HG03045 (cell line): ENCODE results near the gene PHLDB3.
"Not testable (repeated sequence)": the region's sequence is repeated elsewhere in the genome, so short reads cannot be mapped to it uniquely, and the experiment has no call there.

Experiments
- ATAC-seq: cut with Tn5 transposase; IDR thresholded peaks from one replicate; pipeline ENCODE4 v1.9.1; 2021; ENCODE audit warnings: mild to moderate bottlenecking, moderate library complexity; ENCODE audit not compliant: unreplicated experiment

Gene PHLDB3

GRCh38 chr19:43527860-43528622, 23.5 kb upstream of the PHLDB3 start:
- no peak for ATAC-seq

DNA sequence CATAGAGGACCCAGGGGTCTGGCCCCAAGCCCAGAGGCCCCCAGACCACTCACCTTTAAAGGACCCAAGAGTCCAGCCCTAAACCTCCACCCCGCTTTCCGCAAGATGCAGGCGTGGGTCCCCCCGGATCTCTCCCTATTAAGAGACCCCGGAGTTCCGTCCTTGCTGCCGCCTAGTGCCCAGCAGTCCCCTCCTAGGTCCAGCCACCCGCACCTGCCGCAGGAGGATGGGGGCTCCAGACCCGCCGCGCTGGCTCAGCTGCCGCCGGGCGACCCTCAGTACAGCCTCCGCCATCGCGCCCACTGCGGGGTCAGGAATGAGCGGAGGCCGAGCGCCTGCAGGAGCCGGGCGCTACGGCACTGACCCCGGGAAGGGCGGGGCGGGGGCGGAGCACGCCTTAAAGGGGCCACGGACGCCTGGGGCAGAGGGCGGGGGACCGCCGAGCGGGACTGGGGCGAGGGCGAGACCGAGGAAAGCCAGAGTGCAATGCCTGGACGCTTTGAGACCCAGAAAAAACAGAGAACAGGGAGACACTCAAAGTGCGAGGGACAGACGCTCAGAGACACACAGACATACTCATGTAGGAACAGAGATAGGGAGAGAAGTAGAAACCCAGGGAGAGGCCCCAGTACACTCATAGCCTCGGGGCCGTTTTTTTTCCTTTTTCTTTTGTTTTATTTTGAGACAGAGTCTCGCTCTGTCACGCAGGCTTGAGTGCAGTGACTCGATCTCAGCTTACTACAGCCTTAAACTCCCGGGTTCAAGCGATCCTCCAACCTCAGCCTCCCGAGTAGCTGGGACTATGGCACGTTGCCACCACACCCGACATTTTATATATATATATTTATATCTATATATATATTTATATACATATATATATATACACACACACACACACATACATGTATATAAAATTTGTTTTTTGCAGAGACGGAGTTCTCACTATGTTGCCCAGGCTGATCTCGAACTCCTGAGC, 22.6 kb upstream of the PHLDB3 start, which contains the start of gene ETHE1:
TSS of gene ETHE1 (minus strand) at position 318 of the 976 bp plus-strand sequence. CDS start at position 294, 24 bp downstream.
- peak; percentile 67 for ATAC-seq

DNA sequence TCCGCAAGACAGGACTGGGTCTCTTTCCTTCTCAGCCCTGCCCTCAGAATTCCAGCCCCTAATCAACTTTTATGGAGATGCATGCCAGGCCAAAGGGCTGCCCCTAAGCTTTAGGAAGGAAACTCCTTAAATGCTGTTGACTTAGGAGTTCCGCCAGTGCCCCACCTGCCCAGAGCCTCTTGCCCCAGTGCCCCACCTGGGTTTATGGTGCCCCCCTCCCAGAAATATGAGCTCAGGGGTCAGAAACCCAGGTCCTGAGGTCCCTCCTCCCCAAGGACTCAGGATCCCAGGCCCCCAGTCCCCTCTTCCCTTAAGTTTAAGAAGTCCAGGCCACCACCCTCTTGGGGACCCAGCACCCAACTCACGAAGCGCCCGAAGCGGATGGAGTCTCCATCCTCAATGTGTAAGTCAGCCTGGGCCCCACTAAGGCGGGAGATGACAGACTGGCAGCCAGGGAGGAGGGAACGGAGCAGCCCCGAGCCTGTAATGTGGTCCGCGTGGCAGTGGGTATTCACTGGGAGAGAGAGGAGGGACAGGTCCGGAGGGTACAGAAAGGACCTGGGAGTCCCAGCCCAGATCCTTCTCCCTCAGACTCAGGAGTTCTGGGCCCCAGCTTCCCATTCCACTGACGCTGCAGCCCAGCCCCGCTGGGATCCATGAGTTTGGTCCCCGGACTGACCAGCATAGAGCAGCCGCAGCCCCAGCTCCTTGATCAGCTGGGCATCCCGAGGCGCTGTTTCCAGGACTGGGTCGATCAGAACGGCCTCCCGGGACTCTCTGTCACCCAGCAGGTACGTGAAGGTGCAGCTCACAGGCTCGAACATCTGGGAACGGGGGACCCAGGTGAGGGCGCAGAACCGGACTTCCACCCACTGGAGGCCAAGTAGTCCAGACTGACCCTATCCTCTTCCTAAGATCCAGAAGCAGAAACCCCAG, 21.6 kb upstream of the PHLDB3 start:
- no peak for ATAC-seq

DNA sequence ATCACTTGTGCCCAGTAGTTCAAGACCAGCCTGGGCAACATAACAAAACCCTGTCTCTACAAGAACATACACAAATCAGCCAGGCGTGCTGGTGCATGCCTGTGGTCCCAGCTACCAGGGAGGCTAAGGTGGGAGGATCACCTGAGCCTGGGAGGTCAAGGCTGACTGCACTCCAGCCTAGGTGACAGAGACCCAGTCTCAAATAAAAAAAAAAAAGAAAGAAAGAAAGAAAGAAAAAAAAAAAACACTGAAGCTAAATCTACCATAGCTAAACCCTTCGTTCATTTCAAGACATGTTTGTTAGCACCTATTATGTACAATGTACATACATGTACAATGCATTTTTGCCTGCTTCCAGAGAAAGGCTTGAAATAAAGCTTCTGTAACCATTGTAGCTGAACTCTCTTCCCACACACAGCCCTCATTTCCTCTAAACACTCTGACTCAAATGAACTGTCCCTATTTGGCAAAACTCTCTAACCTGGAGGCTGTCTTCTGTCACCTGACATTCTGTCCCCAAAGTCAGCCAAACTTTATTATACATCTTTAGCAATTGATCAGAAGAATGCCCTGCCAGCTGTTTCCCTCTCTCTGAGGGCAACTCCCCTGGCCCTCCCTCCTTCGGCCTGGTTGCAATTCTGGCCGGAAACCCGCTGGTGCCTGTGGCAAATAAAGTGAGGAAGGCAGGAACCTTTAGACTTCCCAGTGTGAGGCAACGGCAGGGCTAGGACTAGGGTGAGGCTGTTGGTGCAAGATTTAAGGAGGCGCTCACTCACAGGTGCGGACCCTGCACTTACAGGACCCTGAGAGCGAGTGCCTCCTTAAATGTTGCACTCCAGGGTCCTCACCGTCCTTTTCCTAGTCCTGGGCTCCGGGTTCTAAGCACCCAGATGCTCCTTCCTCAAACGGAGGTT, 20.6 kb upstream of the PHLDB3 start:
- no peak for ATAC-seq

GRCh38 chr19:43523696-43524095, 19.1 kb upstream of the PHLDB3 start:
- ATAC-seq: not testable (repeated sequence)

DNA sequence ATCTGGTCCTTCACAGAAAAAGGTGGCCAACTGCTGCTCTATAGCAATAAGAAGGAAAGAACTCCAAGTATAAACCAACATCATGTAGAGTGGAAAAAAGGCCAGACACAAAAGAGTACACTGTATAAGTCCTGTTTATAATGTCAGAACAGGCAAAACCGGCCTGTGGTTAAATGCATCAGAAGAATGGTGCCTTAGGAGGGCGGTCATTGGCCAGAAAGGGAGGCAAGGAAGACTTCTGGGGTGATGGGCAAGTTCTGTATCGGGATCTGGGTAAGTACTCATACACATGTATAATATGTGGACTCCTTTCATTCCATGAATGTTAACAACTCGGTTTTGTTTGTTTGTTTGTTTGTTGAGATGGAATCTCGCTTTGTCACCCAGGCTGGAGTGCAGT, 18.4 kb upstream of the PHLDB3 start:
- no peak for ATAC-seq

DNA sequence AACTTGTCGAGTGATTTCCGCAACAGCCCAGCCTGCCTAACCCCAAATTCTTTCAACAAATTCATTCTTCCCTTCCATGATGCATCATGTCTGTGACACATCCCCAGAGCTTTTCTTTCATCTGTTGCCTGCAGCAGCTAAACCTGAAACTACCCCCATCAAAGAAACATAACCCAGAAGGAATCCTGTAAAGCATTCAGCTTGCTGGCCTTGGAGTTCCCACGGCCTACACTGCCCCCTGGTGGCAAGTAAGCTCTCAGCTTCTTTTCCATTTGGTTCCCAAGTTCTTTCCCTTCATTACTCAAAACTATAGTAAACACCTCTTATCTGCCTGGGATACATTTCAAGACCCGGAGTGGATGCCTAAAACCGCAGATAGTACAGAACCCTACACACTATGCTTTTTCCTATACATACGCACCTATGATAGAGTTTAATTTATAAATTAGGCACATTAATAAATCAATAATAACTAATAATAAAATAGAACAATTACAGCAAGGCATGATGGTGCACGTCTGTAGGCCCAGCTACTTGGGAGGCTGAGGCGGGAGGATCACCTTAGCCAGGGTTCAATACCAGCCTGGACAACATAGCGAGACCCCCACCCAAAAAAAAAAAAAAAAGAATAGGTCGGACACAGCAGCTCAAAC, 15.0 kb upstream of the PHLDB3 start:
- ATAC-seq: no peak

- no peak for ATAC-seq
Observed at GRCh38 chr19:43518051-43518450, 13.5 kb upstream of the PHLDB3 start.

DNA sequence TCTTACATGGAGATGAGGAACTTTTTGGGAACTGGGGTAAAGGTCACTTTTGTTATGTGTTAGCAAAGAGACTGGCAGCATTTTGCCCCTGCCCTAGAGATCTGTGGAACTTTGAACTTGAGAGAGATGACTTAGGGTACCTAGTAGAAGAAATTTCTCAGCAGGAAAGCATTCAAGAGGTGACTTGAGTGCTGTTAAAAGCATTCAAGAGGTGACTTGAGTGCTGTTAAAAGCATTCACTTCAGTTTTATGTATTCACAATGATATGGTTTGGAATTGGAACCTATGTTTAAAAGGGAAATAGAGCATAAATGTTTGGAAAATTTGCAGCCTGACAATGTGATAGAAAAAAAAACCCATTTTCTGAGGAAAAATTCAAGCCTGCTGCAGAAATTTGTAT, 7.9 kb upstream of the PHLDB3 start:
- not testable (repeated sequence) for ATAC-seq

- no peak for ATAC-seq
Observed at GRCh38 chr19:43511324-43511723, 6.8 kb upstream of the PHLDB3 start.

DNA sequence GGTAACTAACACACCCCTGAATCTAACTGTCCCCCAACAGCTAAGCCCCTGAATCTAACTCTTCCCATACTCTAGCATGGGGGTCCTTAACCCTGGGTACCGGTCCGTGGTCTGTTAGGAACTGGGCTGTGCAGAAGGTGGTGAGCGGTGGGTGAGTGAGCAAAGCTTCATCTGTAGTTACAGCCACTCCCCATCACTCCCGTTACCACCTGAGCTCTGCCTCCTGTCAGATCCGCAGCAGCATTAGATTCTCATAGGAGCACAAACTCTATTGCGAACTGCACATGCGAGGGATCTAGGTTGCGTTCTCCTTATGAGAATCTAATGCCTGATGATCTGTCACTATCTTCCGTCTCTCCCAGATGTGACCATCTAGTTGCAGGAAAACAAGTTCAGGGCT, 6.2 kb upstream of the PHLDB3 start:
- no peak for ATAC-seq

DNA sequence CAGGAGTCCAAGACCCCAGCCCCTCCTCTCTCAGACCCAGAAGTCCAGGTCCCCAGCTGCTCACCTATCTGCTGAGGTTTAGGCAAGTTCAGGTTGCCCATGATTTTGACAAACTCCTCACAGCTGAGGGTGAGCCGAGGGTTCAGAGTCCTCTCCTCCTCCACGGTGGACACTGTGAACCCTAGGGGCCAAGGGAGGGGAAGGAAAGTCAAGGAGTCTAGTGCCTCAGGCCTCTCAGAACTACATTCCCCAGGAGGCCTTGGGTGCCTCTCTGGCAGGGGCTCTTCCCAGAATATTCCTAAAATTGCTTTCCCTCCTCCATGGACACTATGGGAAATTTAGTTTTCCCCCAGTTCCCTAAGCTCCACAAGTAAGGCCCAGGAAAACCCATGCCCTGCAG, 3.3 kb upstream of the PHLDB3 start:
- ATAC-seq: no peak

- no peak for ATAC-seq
Observed at GRCh38 chr19:43506629-43507028, 2.1 kb upstream of the PHLDB3 start.

- ATAC-seq: no peak
Observed at GRCh38 chr19:43505941-43506340, 1.4 kb upstream of the PHLDB3 start.

- ATAC-seq: no peak
Observed at GRCh38 chr19:43505186-43505456, 575 bp upstream of the PHLDB3 start.

DNA sequence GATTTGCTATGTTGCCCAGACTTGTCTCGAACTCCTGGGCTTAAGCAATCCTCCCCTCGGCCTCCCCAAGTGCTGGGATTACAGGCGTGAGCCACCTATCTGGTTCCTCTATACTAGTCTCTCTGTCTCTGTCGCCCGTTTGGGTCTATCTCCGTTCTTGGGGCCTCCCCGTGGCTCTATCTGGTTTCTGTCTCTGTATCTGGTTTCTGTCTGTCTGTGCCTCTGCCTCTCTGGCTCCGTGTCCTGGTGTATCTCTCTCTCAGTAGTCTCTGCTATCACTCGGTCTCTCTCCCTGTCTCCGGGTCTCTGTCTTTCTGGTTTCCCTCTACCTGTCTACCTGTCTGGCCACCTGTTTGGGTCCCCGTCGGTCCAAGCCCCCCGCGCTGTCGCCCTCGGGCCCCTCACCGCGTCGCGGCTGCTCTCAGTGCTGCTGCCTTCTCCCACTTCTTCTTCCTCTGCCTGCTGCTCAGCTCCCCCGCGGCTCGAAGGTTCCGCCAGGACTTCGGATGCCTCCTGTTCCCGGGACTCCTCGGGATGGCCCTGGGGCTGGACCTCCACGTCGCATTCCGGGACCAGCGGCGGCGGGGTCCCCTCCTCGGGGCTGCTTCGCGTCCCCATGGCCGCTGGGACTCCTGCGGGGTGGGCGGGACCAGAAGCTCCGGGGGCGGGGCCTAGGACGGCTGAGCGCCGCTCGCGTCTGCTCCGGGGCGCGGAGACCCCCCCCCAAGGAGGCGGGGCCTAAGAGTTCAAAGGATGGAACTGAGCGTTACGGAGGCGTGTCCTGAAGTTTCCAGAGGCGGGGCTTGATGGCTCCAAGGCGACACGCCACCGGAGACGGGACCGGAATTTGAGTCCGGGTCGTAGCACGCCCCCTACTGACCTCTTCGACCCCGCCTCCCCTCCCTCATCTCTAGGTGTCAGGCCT, 783 bp downstream of the PHLDB3 start:
- ATAC-seq: peak; percentile 87

- no peak for ATAC-seq
Observed at GRCh38 chr19:43502419-43502976, 2.0 kb downstream of the PHLDB3 start.
